Esophagus squamous epithelium (tissue), 5 donors: ENCODE results near the gene ADAM19. TPM values are rescaled to one million over a fixed set of nuclear protein-coding genes. Genes with fewer than 3 reads are reported as not detected.
A peak's percentile ranks its signal among the peaks of the same experiment; 100 is the strongest.

Experiments used
- DNase-seq: peaks from one replicate; lab custom pipeline; 2025; lab: John Stamatoyannopoulos, UW
- H3K27ac ChIP-seq, 4 donors: fragments of 200-600 bp; sonication (generic); one replicate each; pipeline ENCODE4 v1.5.1; 2016 to 2019; ENCODE audit warnings: mild to moderate bottlenecking in 1 of 4
- H3K27me3 ChIP-seq, 4 donors: fragments of 200-600 bp; sonication (generic); 1 replicate in 3 of 4; 2 replicates in 1 of 4; pipeline versions ENCODE4 v1.5.1 to v1.6.0; 2017 to 2021; ENCODE audit warnings: antibody characterized with exemption in 1 of 4
- H3K36me3 ChIP-seq, 3 donors: fragments of 200-600 bp; sonication (generic); one replicate each; pipeline ENCODE4 v1.5.1; 2016 to 2019
- H3K4me1 ChIP-seq, 3 donors: fragments of 200-600 bp; sonication (generic); one replicate each; pipeline ENCODE4 v1.5.1; 2017 to 2019
- H3K4me3 ChIP-seq, 4 donors: fragments of 200-600 bp; sonication (generic); 1 replicate in 3 of 4; 2 replicates in 1 of 4; pipeline ENCODE4 v1.5.1; 2016 to 2019; ENCODE audit warnings: mild to moderate bottlenecking in 2 of 4, moderate library complexity in 1 of 4
- H3K9me3 ChIP-seq, 3 donors: fragments of 200-600 bp; sonication (generic); one replicate each; pipeline ENCODE4 v1.5.1; 2016 to 2019
- CTCF ChIP-seq, 6 experiments: fragments of 450-650 bp in 4 of 6; fragments of 200-600 bp in 2 of 6; sonication (generic) in 2 of 6; IDR thresholded peaks; one replicate each; pipeline ENCODE4 v1.5.1; 2016 to 2019; ENCODE audit warnings: antibody characterized with exemption in 6 of 6, mild to moderate bottlenecking in 4 of 6, moderate library complexity in 4 of 6
- POLR2A ChIP-seq, 4 donors: fragments of 450-650 bp; IDR thresholded peaks; one replicate each; pipeline ENCODE4 v1.6.1; 2017; ENCODE audit warnings: antibody characterized with exemption in 4 of 4, mild to moderate bottlenecking in 4 of 4, moderate library complexity in 3 of 4
- WGBS, 2 donors: methylation state at CpG; one replicate each; pipeline ENCODE4 v1.1.5; 2018; 5-methylcytosine and 5-hydroxymethylcytosine counted together
- intact Hi-C: fragments of 100-400 bp; cut with DNase I; formaldehyde crosslinking; loops from one replicate; pipeline ENCODE4 v1.15.0; 2022
- total RNA-seq, 4 donors: library from RNA; depleted of rRNA; stranded (reverse); fragments of >200 nt; gene quantifications; one replicate each; pipeline ENCODE4 v1.1.0, GENCODE V29; 2016
- donor health status: DM: yes; HTN: yes; CAD: no.

ADAM19 gene
- total RNA-seq, 4 donors from 2014 or later = 1.9 to 11.6 (median 4.3) TPM

GRCh38 chr5:157596487-157596886 lies 20.9 kb upstream of the ADAM19 start:
- Histone ChIP-seq H3K27ac (no peak overlapping the region), H3K36me3 (no peaks in the 10 kb centered on the region), H3K9me3 (no peaks in the 10 kb centered on the region), H3K4me1 (peaks cover 0 to 10% (median 6%) of the 10 kb centered on the region in 3 donors), H3K4me3 (no peak overlapping the region), H3K27me3 (no peaks in the 10 kb centered on the region)
- 63 to 77% methylated on average over 5 of the region's 5 CpGs for WGBS, 2 donors
- TF ChIP-seq POLR2A (IDR thresholded peaks at IDR 0.05) (no peak), CTCF (IDR thresholded peaks at IDR 0.05) (no peak)
- intact Hi-C loops = no loop called here
- DNase-seq = no peak

GRCh38 chr5:157594675-157595459 lies 19.3 kb upstream of the ADAM19 start:
- DNase-seq = no peak
- no peaks in the 10 kb centered on the region for H3K27me3 ChIP-seq
- peaks cover 0 to 10% (median 6%) of the 10 kb centered on the region in 3 donors for H3K4me1 ChIP-seq
- no peak overlapping the region for H3K4me3 ChIP-seq
- intact Hi-C loops = no loop called here
- H3K27ac ChIP-seq = no peak overlapping the region
- WGBS, 2 donors = 33 to 51% methylated on average over 2 of the region's 2 CpGs
- H3K9me3 ChIP-seq = no peaks in the 10 kb centered on the region
- no peaks in the 10 kb centered on the region for H3K36me3 ChIP-seq
- TF ChIP-seq CTCF (IDR thresholded peaks at IDR 0.05) (no peak), POLR2A (IDR thresholded peaks at IDR 0.05) (no peak)

- Histone ChIP-seq H3K27ac (no peak overlapping the region), H3K4me3 (no peak overlapping the region), H3K27me3 (no peaks in the 10 kb centered on the region), H3K36me3 (no peaks in the 10 kb centered on the region), H3K9me3 (no peaks in the 10 kb centered on the region), H3K4me1 (peaks cover 0 to 10% (median 6%) of the 10 kb centered on the region in 3 donors)
- TF ChIP-seq CTCF (IDR thresholded peaks at IDR 0.05) = no peak
- no peak for TF ChIP-seq POLR2A (IDR thresholded peaks at IDR 0.05)
- DNase-seq = no peak
- intact Hi-C loops = no loop called here
Measured at GRCh38 chr5:157594257-157594656, 18.7 kb upstream of the ADAM19 start.

- H3K4me3 ChIP-seq = no peak overlapping the region
- intact Hi-C loops = no loop called here
- WGBS, 2 donors = 75 to 77% methylated on average over 6 of the region's 6 CpGs
- no peaks in the 10 kb centered on the region for H3K27me3 ChIP-seq
- DNase-seq = no peak
- H3K36me3 ChIP-seq = no peaks in the 10 kb centered on the region
- peaks cover 0 to 10% (median 6%) of the 10 kb centered on the region in 3 donors for H3K4me1 ChIP-seq
- no peaks in the 10 kb centered on the region for H3K9me3 ChIP-seq
- peak overlapping the region in 1 of 4 donors; percentile 63 for H3K27ac ChIP-seq
- no peak for TF ChIP-seq POLR2A (IDR thresholded peaks at IDR 0.05)
- no peak for TF ChIP-seq CTCF (IDR thresholded peaks at IDR 0.05)
Measured at GRCh38 chr5:157593052-157593757, 17.6 kb upstream of the ADAM19 start.

GRCh38 chr5:157592594-157592993 lies 17.0 kb upstream of the ADAM19 start:
- no peak for TF ChIP-seq POLR2A (IDR thresholded peaks at IDR 0.05)
- TF ChIP-seq CTCF (IDR thresholded peaks at IDR 0.05) = no peak
- H3K36me3 ChIP-seq = no peaks in the 10 kb centered on the region
- peaks cover 0 to 10% (median 6%) of the 10 kb centered on the region in 3 donors for H3K4me1 ChIP-seq
- intact Hi-C loops = no loop called here
- WGBS, 2 donors = 31 to 51% methylated on average over 3 of the region's 3 CpGs
- peak overlapping the region in 1 of 4 donors; percentile 26 for H3K4me3 ChIP-seq
- no peaks in the 10 kb centered on the region for H3K27me3 ChIP-seq
- peak overlapping the region in 1 of 4 donors; percentile 63 for H3K27ac ChIP-seq
- no peak for DNase-seq
- H3K9me3 ChIP-seq = no peaks in the 10 kb centered on the region
